ENCODE data around the gene BMP2K. TPM values are rescaled to one million over a fixed set of nuclear protein-coding genes. Genes with fewer than 3 reads are reported as not detected.
A peak's percentile ranks its signal among the peaks of the same experiment; 100 is the strongest.
"Not testable (repeated sequence)": the region's sequence is repeated elsewhere in the genome, so short reads cannot be mapped to it uniquely, and the experiment has no call there.

Gene BMP2K
- total RNA-seq, 1 donor from 2014 or later = 74.6 TPM

GRCh38 chr4:78788007-78788889 is 12.1 kb downstream of the BMP2K start:
- DNase-seq (ENCODE audit: low spot score) = no peak

DNA sequence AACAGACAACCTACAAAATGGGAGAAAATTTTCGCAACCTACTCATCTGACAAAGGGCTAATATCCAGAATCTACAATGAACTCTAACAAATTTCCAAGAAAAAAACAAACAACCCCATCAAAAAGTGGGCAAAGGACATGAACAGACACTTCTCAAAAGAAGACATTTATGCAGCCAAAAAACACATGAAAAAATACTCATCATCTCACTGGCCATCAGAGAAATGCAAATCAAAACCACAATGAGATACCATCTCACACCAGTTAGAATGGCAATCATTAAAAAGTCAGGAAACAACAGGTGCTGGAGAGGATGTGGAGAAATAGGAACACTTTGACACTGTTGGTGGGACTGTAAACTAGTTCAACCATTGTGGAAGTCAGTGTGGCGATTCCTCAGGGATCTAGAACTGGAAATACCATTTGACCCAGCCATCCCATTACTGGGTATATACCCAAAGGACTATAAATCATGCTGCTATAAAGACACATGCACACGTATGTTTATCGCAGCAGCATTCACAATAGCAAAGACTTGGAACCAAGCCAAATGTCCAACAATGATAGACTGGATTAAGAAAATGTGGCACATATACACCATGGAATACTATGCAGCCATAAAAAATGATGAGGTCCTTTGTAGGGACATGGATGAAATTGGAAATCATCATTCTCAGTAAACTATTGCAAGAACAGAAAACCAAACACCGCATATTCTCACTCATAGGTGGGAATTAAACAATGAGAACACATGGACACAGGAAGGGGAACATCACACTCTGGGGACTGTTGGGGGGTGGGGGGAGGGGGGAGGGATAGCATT is 19.7 kb downstream of the BMP2K start:
- not testable (repeated sequence) for DNase-seq (ENCODE audit: low spot score)

DNA sequence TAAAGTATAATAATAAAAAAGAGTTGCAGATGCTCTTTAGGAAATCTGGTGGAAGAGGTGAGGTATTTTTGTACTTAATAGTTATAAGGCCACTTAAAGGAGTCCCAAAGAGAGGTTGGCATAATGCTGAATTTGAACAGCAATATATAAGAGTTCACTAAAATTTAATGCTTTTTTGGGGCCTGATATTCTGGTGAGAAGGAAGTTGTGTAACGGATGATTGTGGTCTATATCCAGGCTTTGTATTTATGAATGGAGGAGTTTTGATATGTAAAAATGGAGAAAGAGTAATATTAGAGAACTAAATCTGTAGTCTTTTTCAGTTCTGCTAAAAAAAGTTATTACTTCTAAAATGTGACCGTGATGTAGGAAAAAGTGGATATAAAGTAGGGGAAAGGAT is 20.4 kb downstream of the BMP2K start:
- DNase-seq (ENCODE audit: low spot score) = no peak

GRCh38 chr4:78797777-78798284 is 21.7 kb downstream of the BMP2K start:
- DNase-seq (ENCODE audit: low spot score) = no peak

DNA sequence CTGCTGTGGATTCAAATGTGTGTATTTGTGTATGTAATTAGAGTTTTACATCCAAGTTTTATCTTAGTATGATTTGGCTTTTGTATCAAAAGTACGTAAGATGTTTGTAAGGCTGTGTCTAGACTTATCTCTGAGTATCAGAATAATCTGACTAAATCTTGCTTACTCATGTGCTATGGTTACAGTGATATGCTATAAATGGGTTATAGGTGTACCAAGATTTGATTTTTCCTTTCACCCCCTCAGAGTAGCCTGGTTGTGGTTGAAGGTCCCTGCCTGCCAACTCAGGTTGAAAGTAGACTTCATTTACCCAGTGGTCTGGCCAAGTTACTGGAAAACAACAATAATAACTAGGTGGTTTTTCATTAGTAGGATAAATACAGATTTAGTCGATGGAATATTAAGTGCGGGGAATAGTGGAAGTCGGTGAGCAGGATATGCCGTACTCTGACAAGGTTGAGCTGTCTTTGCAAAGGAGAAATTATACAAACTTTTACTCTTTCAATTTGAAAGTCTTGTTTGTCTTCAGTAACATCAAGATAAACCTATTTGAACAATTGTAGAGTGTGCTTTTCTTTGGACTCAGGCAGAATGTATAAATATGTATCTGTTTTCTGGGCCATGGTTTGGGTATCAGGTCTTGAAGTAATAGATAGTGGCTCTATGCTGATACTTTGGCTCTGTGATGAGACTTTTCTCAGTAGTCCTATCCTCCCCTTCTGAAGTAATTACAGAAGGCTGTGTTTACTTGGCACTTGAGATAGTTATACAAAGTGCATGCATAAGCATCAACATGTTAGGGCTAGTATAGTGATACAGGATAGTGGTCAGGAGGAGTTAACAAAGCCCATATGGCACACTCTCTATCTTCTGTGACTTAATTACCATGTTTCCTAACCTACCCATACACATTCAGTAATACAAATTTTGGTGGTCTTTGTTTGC is 23.7 kb downstream of the BMP2K start:
- DNase-seq (ENCODE audit: low spot score) = no peak

DNA sequence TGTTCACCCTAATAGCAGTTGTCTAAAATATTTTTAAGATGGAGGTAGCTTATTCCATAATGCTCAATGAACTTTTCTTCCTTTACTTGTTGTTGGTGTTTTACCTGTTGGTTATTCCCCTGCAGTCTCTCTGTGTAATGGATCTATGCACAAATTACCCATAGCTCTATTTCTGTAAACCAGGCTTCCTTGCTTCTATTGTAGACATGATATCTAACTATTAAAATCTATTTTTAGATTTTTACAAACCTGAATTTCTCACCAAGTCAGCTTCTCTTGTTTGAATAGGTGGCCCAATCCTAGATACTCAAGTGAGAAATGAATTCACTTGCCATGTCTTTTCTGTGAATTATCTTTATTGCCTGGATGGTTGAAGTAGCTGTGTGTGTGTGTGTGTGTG is 24.8 kb downstream of the BMP2K start:
- no peak for DNase-seq (ENCODE audit: low spot score)

GRCh38 chr4:78803983-78804382 is 27.8 kb downstream of the BMP2K start:
- no peak for DNase-seq (ENCODE audit: low spot score)

DNA sequence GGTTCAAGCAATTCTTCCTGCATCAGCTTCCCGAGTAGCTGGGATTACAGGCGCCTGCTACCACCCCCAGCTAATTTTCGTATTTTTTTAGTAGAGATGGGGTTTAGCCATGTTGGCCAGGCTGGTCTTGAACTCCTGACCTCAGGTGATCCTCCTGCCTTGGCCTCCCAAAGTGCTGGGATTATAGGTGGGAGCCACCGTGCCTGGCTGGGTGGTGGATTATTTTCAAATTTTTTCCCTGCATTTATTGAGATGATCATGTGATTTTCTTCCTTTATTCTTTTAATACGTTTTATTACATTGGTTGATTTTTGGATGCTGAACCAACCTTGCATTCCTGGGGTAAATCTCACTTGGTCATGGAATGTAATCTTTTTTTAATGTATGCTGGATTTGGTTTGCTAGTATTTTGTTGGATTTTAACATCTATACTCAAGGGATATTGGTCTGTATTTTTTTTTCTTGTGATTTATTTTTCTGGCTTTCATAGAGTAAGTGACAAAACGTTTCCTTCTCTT is 30.9 kb downstream of the BMP2K start:
- DNase-seq (ENCODE audit: low spot score) = no peak

DNA sequence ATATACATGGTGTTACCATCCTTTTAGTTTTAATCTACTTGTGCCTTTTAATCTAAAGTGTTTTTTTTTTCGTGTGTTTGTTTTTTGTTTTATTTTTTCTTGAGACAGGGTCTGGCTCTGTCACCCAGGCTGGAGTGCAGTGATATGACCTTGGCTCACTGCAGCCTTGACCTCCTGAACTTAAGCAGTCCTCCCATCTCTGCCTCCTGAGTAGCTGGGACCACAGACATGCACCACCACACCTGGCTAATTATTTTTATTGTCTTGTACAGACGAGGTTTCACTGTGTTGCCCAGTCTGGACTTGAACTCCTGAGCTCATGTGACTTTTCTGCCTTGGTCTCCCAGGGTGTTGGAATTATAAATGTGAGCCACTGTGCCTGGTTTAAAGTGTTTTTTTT is 33.1 kb downstream of the BMP2K start:
- no peak for DNase-seq (ENCODE audit: low spot score)

DNA sequence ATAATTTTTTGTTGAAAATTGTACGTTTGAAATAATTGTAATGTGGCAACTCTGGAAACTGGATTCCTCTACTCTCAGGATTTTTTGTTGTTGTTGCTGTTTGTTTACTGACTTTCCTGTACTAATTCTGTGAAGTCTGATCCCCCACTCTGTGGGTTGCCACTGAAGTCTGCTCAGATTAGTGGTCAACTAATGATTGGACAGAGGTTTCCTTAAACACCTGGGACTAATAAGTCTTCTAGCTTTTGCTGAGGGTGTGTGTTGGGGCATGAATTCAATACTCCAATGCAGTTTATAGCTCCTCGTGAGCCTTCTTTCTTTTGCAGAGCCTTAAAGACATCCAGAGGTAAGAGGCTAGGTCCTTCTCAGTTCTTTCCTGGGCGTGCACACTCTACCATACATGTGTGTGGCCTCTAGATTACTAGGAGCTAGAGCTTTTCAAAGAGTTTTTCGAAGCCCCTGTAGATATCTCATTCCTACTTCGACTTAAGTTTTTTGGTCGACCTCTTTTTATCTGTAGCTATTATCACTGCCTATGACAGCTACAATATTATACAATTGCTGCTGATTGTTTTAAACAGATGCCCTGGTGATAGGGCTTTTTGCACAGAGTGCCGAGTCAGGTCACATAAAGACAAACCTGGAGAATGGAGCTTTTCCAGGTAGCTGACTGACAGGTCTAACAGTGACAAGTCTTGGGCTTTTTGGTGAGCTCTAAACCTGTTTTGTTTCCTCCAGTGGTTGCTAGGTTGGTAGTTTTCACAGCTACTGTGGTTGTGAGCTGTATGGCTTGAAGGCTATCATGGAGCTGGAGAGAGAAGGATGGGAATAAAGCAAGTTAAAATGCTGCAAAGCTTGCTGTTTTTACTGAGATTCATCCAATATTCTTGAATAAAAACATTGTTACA is 34.0 kb downstream of the BMP2K start:
- DNase-seq (ENCODE audit: low spot score) = peak; percentile 1

DNA sequence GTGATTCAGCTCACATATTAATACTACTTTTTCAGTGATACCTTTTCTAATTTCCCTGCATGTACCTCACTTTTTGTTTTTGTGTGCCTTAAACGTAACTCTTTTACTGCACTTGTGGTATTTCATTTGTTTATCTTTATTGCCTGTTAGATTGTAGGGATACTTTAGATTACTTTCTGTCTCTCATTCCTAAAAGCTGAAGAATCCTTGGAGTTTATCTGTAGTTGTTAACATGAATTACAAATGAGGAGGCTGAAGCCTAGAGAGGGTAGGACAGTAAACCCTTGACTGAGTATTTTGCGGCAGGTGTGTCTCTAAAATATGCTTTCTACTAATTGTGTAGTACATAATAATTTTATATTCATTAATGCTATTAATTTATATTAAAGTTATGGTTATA is 34.9 kb downstream of the BMP2K start:
- DNase-seq (ENCODE audit: low spot score) = peak; percentile 2

- no peak for DNase-seq (ENCODE audit: low spot score)
These were observed 42.5 kb downstream of the BMP2K start for GRCh38 chr4:78818530-78819079.

- DNase-seq (ENCODE audit: low spot score) = no peak
These were observed 47.9 kb downstream of the BMP2K start for GRCh38 chr4:78824001-78824400.

GRCh38 chr4:78827191-78827590 is 51.0 kb downstream of the BMP2K start:
- DNase-seq (ENCODE audit: low spot score) = no peak

- DNase-seq (ENCODE audit: low spot score) = no peak
These were observed 53.1 kb downstream of the BMP2K start for GRCh38 chr4:78829296-78829695.

DNA sequence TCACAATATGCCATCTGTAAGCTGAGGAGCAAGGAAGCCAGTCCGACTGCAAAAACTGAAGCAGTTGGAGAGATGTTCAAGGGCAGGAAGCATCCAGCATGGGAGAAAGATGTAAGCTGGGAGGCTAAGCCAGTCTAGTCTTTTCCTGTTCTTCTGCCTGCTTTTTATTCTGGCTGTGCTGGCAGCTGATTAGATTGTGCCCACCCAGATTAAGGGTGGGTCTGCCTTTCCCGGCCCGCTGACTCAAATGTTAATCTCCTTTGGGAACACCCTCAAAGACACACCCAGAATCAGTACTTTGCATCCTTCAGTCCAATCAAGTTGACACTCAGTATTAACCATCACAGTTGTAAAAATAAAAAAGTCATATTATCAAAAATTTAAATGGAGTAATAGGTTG is 63.5 kb downstream of the BMP2K start:
- DNase-seq (ENCODE audit: low spot score) = not testable (repeated sequence)

- not testable (repeated sequence) for DNase-seq (ENCODE audit: low spot score)
These were observed 64.1 kb downstream of the BMP2K start for GRCh38 chr4:78840286-78840685.

DNA sequence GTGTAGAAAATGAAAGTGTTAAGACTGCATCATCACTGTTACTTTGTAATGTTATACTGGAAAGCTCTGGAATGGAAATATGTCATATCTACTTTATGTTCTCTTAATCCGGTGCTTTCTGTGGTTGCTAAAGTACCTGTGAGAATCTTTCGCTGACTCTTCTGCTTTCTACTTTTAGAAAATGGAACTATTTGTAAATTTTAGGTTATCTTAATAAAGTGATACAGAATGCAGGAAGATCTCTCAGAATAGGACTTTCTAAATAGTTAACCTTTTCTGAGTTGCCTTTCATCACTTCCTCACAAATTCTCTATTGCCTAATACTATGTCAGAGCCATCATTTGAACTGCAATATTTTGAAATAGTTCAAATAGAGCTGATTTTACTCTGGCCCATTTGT is 69.3 kb downstream of the BMP2K start:
- DNase-seq (ENCODE audit: low spot score) = no peak

DNA sequence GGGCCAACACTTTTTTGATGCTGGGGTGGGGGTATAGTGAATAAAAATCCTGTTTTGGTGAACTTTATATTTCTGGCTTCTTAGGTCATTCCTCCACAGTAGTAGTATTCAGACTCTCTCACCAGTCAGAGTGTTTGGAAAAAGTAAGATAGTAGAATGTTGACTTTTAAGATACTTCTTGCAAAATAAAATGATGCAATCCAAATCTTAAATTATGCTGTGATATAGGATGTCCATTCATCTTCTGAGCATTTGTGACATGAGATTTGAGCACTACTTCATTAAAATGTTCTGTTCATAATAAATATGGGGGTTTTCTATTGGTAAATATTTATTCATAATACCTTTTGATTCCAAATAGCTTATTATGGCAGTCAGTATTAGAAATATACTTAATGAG is 70.1 kb downstream of the BMP2K start:
- no peak for DNase-seq (ENCODE audit: low spot score)

DNA sequence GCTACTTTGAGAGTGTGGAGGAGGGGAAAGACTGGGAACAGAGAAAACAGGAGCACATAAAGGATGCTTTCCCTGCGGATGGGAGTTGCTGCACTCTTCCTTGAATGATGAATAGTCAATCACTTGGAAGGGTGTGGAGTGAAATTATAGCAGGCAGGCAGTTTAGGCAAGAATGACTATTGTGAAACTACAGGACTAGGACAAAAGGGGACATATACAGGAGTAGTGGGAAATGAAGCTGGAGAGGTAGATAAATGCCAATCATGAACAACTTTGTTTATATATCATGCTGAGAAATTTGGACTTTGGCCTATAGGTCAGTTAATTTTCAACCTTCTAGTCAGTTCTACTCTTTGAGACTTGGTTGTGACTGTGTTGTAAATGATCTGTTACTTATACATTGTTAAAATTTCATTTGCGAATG is 86.2 kb downstream of the BMP2K start:
- no peak for DNase-seq (ENCODE audit: low spot score)
